Astrocyte (in vitro differentiated cells and primary cell): ENCODE results near the gene SCAMP4.

Experiments
- CTCF ChIP-seq: IDR thresholded peaks from 2 replicates; pipeline ENCODE4 v1.5.1; 2011; ENCODE audit warnings: low read depth, mild to moderate bottlenecking, inconsistent platforms, low read length, moderate library complexity; ENCODE audit not compliant: insufficient read depth
- EZH2 ChIP-seq: IDR thresholded peaks from 2 replicates; pipeline ENCODE4 v1.6.1; 2012; ENCODE audit warnings: mild to moderate bottlenecking, low read length, inconsistent platforms; ENCODE audit not compliant: insufficient read depth

DNA sequence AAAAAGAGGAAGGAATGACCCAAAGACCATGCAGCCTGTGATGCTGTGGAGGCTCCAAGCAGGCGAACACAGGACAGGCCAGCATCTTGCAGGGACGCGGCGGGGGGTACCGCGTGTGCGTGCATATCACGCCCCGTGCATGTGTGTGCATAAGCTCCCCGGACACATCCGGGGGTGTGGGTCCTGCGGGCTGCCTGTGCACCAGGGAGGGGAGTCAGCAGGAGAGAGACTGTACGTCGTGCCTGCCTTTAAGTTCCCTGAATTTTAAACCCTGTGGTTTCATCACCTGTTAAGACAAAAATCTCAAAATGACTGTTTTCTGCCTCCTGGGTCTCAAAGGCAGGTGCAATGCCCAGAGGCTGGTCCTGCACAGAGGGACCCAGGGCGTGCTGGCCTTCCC lies 16.6 kb downstream of the SCAMP4 start:
- TF ChIP-seq CTCF (no peak), EZH2 (no peak)
